HepG2 (cell line): ENCODE data around the gene NATD1. TPM values are rescaled to one million over a fixed set of nuclear protein-coding genes. Genes with fewer than 3 reads are reported as not detected.

ENCODE experiments used
- CBFB ChIP-seq: sonication (generic); formaldehyde crosslinking; IDR thresholded peaks from 2 replicates; pipeline ENCODE4 v1.4.0; 2020; ENCODE audit warnings: missing genetic modification reagents
- GATAD1 ChIP-seq: IDR thresholded peaks from 2 replicates; pipeline ENCODE4 v1.6.1; 2016; ENCODE audit warnings: missing genetic modification reagents, missing compliant biosample characterization
- MATR3 ChIP-seq: sonication (generic); formaldehyde crosslinking; IDR thresholded peaks from 2 replicates; pipeline ENCODE4 v1.4.0; 2020; ENCODE audit warnings: missing genetic modification reagents
- NCOR1 ChIP-seq: fragments of 200-600 bp; sonication (generic); IDR thresholded peaks from 2 replicates; pipeline ENCODE4 v1.7.0; 2017; ENCODE audit warnings: antibody characterized with exemption, low read length, borderline replicate concordance
- RARA ChIP-seq: IDR thresholded peaks from 2 replicates; pipeline ENCODE4 v1.6.1; 2016; ENCODE audit warnings: missing genetic modification reagents, missing compliant biosample characterization
- SALL1 ChIP-seq: sonication (generic); formaldehyde crosslinking; IDR thresholded peaks from 2 replicates; pipeline ENCODE4 v1.8.0; 2022; ENCODE audit warnings: mild to moderate bottlenecking, missing genetic modification reagents
- SIN3B ChIP-seq: fragments of 150-350 bp; IDR thresholded peaks from 2 replicates; pipeline ENCODE4 v1.6.1; 2014; ENCODE audit warnings: low read length
- ZNF501 ChIP-seq: sonication (generic); formaldehyde crosslinking; IDR thresholded peaks from 2 replicates; pipeline ENCODE4 v1.5.1; 2020; ENCODE audit warnings: mild to moderate bottlenecking, moderate library complexity, missing genetic modification reagents
- ZNF629 ChIP-seq: sonication (generic); formaldehyde crosslinking; conservative IDR thresholded peaks from 2 replicates; pipeline ENCODE4 v1.5.0; 2020; ENCODE audit warnings: missing genetic modification reagents
- ZNF644 ChIP-seq: IDR thresholded peaks from 2 replicates; pipeline ENCODE4 v1.6.1; 2016; ENCODE audit warnings: low read depth
- ZSCAN12 ChIP-seq: sonication (generic); formaldehyde crosslinking; IDR thresholded peaks from 2 replicates; pipeline ENCODE4 v1.9.0; 2021; ENCODE audit warnings: mild to moderate bottlenecking, missing genetic modification reagents
- polyA plus RNA-seq, 8 experiments: library from polyadenylated mRNA; depleted of rRNA in 3 of 8; stranded (reverse) in 7 of 8; unstranded in 1 of 8; fragments of >200 nt; fragmentation: Illumina TruSeq in 4 of 8; extraction: Trizol in 4 of 8; gene quantifications; 2 replicates each; pipeline versions ENCODE4 v1.2.1 to v1.2.3, GENCODE V29; 2011 to 2016; ENCODE audit warnings: low read depth in 4 of 8, missing spikeins in 1 of 8, mixed read lengths in 1 of 8; ENCODE audit not compliant: insufficient read depth in 1 of 8
- total RNA-seq, 5 experiments: library from RNA; depleted of rRNA; stranded (reverse); fragments of >200 nt; fragmentation: Illumina TruSeq; extraction: Trizol; gene quantifications; 2 replicates each; pipeline ENCODE4 v1.2.3, GENCODE V29; 2016; ENCODE audit warnings: low read depth in 1 of 5
- TF ChIP-seq, protein P1 (sequence below): sonication (generic); formaldehyde crosslinking; IDR thresholded peaks from 2 replicates; pipeline ENCODE4 v1.4.0; 2020; ENCODE audit warnings: low read depth, missing genetic modification reagents
- TF ChIP-seq, protein P2 (sequence below), 2 experiments: fragments of 450-650 bp in 1 of 2; sonication (generic) in 1 of 2; formaldehyde crosslinking; IDR thresholded peaks; 2 replicates each; pipeline versions ENCODE4 v1.5.0 to v1.8.0; 2020 to 2022; ENCODE audit warnings: mild to moderate bottlenecking in 1 of 2, missing genetic modification reagents in 1 of 2
- TF ChIP-seq, protein P3 (sequence below): sonication (generic); formaldehyde crosslinking; IDR thresholded peaks from 2 replicates; pipeline ENCODE4 v1.8.1; 2023; ENCODE audit warnings: missing genetic modification reagents, mild to moderate bottlenecking, borderline replicate concordance
- TF ChIP-seq, protein P4 (sequence below): sonication (generic); formaldehyde crosslinking; conservative IDR thresholded peaks from 2 replicates; pipeline ENCODE4 v1.4.0; 2020; ENCODE audit warnings: missing genetic modification reagents
- TF ChIP-seq, protein P5 (sequence below): sonication (generic); formaldehyde crosslinking; conservative IDR thresholded peaks from 2 replicates; pipeline ENCODE4 v1.8.0; 2022; ENCODE audit warnings: missing genetic modification reagents
- TF ChIP-seq, protein P6 (sequence below): sonication (generic); formaldehyde crosslinking; IDR thresholded peaks from 2 replicates; pipeline ENCODE4 v1.5.0; 2020; ENCODE audit warnings: mild to moderate bottlenecking, missing genetic modification reagents

NATD1 gene
- total and polyA plus RNA-seq, 2 of the 13 experiments (the other 11 are each of a cell fraction or from before 2014, with no cell fraction given) = 0.31 to 2.3 TPM

DNA sequence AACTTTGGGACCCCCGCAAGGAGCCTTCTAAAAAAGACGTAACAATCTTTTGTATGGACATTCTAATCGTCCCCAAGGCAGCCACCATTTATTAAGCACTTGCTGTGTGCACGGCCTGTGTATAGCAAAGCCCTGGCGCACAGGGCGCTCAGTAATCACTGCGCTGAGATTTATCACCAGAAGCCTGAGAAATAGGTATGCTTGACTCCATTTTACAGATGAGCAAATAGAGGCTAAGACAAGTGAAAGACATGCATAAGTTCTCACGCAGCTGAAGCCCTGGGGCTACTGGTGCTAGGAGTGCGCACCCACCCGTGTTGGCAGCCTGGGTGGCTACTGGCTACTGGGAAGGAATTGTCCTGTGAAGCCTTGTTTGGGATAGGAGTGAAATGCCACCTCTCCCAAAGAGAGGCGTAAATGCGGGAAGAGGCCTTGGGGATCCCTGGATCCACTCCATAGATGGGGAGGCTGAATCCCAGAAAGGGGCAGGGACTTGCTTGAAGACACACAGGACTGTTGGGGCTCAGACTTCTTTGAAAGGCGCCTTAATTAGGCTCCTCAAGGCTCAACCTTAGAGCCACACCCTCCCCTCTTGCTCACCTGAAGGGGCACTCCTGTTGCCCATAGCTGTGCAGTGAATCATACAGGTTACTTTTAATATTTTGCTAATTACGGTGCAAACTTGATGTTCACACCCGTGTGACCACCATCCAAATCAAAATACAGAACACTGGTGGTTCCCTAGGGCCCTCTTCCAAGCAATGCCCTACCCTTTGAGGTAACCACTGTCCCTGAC is 634 bp upstream of the NATD1 start (continued):
- TF ChIP-seq, protein P1, sequence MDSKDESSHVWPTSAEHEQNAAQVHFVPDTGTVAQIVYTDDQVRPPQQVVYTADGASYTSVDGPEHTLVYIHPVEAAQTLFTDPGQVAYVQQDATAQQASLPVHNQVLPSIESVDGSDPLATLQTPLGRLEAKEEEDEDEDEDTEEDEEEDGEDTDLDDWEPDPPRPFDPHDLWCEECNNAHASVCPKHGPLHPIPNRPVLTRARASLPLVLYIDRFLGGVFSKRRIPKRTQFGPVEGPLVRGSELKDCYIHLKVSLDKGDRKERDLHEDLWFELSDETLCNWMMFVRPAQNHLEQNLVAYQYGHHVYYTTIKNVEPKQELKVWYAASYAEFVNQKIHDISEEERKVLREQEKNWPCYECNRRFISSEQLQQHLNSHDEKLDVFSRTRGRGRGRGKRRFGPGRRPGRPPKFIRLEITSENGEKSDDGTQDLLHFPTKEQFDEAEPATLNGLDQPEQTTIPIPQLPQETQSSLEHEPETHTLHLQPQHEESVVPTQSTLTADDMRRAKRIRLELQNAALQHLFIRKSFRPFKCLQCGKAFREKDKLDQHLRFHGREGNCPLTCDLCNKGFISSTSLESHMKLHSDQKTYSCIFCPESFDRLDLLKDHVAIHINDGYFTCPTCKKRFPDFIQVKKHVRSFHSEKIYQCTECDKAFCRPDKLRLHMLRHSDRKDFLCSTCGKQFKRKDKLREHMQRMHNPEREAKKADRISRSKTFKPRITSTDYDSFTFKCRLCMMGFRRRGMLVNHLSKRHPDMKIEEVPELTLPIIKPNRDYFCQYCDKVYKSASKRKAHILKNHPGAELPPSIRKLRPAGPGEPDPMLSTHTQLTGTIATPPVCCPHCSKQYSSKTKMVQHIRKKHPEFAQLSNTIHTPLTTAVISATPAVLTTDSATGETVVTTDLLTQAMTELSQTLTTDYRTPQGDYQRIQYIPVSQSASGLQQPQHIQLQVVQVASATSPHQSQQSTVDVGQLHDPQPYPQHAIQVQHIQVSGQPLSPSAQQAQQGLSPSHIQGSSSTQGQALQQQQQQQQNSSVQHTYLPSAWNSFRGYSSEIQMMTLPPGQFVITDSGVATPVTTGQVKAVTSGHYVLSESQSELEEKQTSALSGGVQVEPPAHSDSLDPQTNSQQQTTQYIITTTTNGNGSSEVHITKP (CRISPR knock-in tag) = no peak
- TF ChIP-seq, protein P2, sequence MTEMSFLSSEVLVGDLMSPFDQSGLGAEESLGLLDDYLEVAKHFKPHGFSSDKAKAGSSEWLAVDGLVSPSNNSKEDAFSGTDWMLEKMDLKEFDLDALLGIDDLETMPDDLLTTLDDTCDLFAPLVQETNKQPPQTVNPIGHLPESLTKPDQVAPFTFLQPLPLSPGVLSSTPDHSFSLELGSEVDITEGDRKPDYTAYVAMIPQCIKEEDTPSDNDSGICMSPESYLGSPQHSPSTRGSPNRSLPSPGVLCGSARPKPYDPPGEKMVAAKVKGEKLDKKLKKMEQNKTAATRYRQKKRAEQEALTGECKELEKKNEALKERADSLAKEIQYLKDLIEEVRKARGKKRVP (CRISPR knock-in tag; IDR thresholded peaks at IDR 0.05) = no peak
- TF ChIP-seq ZNF629 (CRISPR knock-in tag) (peak; percentile 96), ZNF501 (CRISPR knock-in tag) (peak; percentile 64), RARA (CRISPR knock-in tag) (no peak), MATR3 (CRISPR knock-in tag) (no peak), SIN3B (no peak), NCOR1 (no peak), ZSCAN12 (CRISPR knock-in tag) (no peak), SALL1 (CRISPR knock-in tag) (peak; percentile 26; the same call in 1 of the 2 replicates), ZNF644 (no peak), CBFB (CRISPR knock-in tag) (no peak), GATAD1 (no peak)
- TF ChIP-seq, protein P3, sequence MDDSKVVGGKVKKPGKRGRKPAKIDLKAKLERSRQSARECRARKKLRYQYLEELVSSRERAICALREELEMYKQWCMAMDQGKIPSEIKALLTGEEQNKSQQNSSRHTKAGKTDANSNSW (CRISPR knock-in tag) = no peak
- TF ChIP-seq, protein P4, sequence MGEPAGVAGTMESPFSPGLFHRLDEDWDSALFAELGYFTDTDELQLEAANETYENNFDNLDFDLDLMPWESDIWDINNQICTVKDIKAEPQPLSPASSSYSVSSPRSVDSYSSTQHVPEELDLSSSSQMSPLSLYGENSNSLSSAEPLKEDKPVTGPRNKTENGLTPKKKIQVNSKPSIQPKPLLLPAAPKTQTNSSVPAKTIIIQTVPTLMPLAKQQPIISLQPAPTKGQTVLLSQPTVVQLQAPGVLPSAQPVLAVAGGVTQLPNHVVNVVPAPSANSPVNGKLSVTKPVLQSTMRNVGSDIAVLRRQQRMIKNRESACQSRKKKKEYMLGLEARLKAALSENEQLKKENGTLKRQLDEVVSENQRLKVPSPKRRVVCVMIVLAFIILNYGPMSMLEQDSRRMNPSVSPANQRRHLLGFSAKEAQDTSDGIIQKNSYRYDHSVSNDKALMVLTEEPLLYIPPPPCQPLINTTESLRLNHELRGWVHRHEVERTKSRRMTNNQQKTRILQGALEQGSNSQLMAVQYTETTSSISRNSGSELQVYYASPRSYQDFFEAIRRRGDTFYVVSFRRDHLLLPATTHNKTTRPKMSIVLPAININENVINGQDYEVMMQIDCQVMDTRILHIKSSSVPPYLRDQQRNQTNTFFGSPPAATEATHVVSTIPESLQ (CRISPR knock-in tag) = no peak
- TF ChIP-seq, protein P5, sequence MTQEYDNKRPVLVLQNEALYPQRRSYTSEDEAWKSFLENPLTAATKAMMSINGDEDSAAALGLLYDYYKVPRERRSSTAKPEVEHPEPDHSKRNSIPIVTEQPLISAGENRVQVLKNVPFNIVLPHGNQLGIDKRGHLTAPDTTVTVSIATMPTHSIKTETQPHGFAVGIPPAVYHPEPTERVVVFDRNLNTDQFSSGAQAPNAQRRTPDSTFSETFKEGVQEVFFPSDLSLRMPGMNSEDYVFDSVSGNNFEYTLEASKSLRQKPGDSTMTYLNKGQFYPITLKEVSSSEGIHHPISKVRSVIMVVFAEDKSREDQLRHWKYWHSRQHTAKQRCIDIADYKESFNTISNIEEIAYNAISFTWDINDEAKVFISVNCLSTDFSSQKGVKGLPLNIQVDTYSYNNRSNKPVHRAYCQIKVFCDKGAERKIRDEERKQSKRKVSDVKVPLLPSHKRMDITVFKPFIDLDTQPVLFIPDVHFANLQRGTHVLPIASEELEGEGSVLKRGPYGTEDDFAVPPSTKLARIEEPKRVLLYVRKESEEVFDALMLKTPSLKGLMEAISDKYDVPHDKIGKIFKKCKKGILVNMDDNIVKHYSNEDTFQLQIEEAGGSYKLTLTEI (CRISPR knock-in tag) = no peak
- TF ChIP-seq, protein P6, sequence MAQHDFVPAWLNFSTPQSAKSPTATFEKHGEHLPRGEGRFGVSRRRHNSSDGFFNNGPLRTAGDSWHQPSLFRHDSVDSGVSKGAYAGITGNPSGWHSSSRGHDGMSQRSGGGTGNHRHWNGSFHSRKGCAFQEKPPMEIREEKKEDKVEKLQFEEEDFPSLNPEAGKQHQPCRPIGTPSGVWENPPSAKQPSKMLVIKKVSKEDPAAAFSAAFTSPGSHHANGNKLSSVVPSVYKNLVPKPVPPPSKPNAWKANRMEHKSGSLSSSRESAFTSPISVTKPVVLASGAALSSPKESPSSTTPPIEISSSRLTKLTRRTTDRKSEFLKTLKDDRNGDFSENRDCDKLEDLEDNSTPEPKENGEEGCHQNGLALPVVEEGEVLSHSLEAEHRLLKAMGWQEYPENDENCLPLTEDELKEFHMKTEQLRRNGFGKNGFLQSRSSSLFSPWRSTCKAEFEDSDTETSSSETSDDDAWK (CRISPR knock-in tag) = no peak
